ENCODE measurements around the gene RIMS1. TPM values are rescaled to one million over a fixed set of nuclear protein-coding genes. Genes with fewer than 3 reads are reported as not detected.
A peak's percentile ranks its signal among the peaks of the same experiment; 100 is the strongest.

Gene RIMS1
- polyA plus RNA-seq, 4 donors = 1.3 to 2.9 (median 2.4) TPM

GRCh38 chr6:72389698-72390097 lies 503.3 kb downstream of the RIMS1 start:
- no peak for DNase-seq (ENCODE audit: low read depth in 4 of 4, low spot score in 2 of 4)

- DNase-seq (ENCODE audit: low read depth in 4 of 4, low spot score in 2 of 4) = no peak
Measured at GRCh38 chr6:72390548-72390947, 504.2 kb downstream of the RIMS1 start.

- no peak for DNase-seq (ENCODE audit: low read depth in 4 of 4, low spot score in 2 of 4)
Measured at GRCh38 chr6:72401865-72402264, 515.5 kb downstream of the RIMS1 start.

GRCh38 chr6:72403413-72403812 lies 517.1 kb downstream of the RIMS1 start:
- no peak for DNase-seq (ENCODE audit: low read depth in 4 of 4, low spot score in 2 of 4)

GRCh38 chr6:72406517-72406916 lies 520.2 kb downstream of the RIMS1 start:
- no peak for DNase-seq (ENCODE audit: low read depth in 4 of 4, low spot score in 2 of 4)

GRCh38 chr6:72410769-72411168 lies 524.4 kb downstream of the RIMS1 start:
- DNase-seq (ENCODE audit: low read depth in 4 of 4, low spot score in 2 of 4) = no peak

- peak; percentile 39 to 71 (median 58) for DNase-seq (ENCODE audit: low read depth in 4 of 4, low spot score in 2 of 4)
Measured at GRCh38 chr6:72411872-72412708, 525.7 kb downstream of the RIMS1 start.

GRCh38 chr6:72412709-72413044 lies 526.3 kb downstream of the RIMS1 start:
- DNase-seq (ENCODE audit: low read depth in 4 of 4, low spot score in 2 of 4) = no peak

- no peak for DNase-seq (ENCODE audit: low read depth in 4 of 4, low spot score in 2 of 4)
Measured at GRCh38 chr6:72413884-72414283, 527.5 kb downstream of the RIMS1 start.

GRCh38 chr6:72414657-72415056 lies 528.3 kb downstream of the RIMS1 start:
- DNase-seq (ENCODE audit: low read depth in 4 of 4, low spot score in 2 of 4) = no peak

- DNase-seq (ENCODE audit: low read depth in 4 of 4, low spot score in 2 of 4) = no peak
Measured at GRCh38 chr6:72416744-72417465, 530.6 kb downstream of the RIMS1 start.

GRCh38 chr6:72417759-72418158 lies 531.4 kb downstream of the RIMS1 start:
- no peak for DNase-seq (ENCODE audit: low read depth in 4 of 4, low spot score in 2 of 4)

GRCh38 chr6:72418495-72418894 lies 532.1 kb downstream of the RIMS1 start:
- DNase-seq (ENCODE audit: low read depth in 4 of 4, low spot score in 2 of 4) = no peak

- DNase-seq (ENCODE audit: low read depth in 4 of 4, low spot score in 2 of 4) = no peak
Measured at GRCh38 chr6:72419966-72420365, 533.6 kb downstream of the RIMS1 start.

GRCh38 chr6:72420409-72420808 lies 534.1 kb downstream of the RIMS1 start:
- DNase-seq (ENCODE audit: low read depth in 4 of 4, low spot score in 2 of 4) = no peak

GRCh38 chr6:72421387-72421786 lies 535.0 kb downstream of the RIMS1 start:
- DNase-seq (ENCODE audit: low read depth in 4 of 4, low spot score in 2 of 4) = no peak

- no peak for DNase-seq (ENCODE audit: low read depth in 4 of 4, low spot score in 2 of 4)
Measured at GRCh38 chr6:72422171-72422570, 535.8 kb downstream of the RIMS1 start.

- DNase-seq (ENCODE audit: low read depth in 4 of 4, low spot score in 2 of 4) = no peak
Measured at GRCh38 chr6:72424476-72424875, 538.1 kb downstream of the RIMS1 start.

- no peak for DNase-seq (ENCODE audit: low read depth in 4 of 4, low spot score in 2 of 4)
Measured at GRCh38 chr6:72425003-72425681, 538.8 kb downstream of the RIMS1 start.

GRCh38 chr6:72440611-72441010 lies 554.3 kb downstream of the RIMS1 start:
- DNase-seq (ENCODE audit: low read depth in 4 of 4, low spot score in 2 of 4) = no peak

- DNase-seq (ENCODE audit: low read depth in 4 of 4, low spot score in 2 of 4) = no peak
Measured at GRCh38 chr6:72446430-72446829, 560.1 kb downstream of the RIMS1 start.
